HG03025 (cell line): ENCODE data around the gene ABI1.
A peak's percentile ranks its signal among the peaks of the same experiment; 100 is the strongest.

ENCODE experiments used
- ATAC-seq: cut with Tn5 transposase; IDR thresholded peaks from one replicate; pipeline ENCODE4 v1.9.1; 2021; ENCODE audit warnings: mild to moderate bottlenecking, moderate library complexity; ENCODE audit not compliant: unreplicated experiment, low FRiP score

ABI1 gene

DNA sequence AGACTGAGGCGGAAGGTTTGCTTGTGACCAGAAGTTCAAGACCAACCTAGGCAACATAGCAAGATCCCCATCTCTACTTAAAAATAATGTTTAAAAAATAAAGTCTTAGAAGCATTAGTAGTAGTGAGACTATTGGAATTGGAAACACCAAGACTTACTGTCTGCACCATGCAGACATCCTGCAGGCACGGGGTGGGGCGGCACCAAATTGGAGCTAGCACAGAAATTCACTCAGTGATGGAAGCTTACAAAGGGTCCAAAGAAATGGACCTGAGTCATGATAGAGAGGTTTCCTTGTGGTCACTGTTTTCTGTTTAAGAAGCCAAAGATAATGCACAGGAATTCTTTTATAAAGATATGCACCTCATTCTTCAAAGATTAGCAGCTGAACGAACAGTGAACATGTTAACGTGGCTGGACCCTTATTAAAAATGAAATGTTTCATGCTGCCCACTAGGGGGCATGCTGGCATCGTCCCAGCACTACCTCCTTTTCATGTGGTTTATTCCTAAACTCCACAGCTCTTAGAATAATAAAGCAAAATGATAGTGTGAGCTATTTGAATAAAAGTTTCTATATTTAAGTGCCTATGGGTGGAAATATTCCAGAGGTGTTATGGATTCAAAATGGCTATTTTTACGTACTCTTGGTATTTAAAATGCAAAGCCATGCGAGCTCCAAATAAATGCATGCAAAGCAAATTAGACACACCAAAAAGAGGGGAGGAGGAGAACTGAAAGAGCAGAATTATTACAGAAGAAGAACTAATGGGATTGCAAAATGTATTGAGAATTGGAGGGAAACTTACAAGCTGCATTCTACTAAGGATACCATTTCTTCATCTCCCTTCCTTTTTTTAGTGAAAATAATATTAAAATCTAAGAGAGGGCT lies 134.7 kb downstream of the ABI1 start:
- ATAC-seq = no peak

DNA sequence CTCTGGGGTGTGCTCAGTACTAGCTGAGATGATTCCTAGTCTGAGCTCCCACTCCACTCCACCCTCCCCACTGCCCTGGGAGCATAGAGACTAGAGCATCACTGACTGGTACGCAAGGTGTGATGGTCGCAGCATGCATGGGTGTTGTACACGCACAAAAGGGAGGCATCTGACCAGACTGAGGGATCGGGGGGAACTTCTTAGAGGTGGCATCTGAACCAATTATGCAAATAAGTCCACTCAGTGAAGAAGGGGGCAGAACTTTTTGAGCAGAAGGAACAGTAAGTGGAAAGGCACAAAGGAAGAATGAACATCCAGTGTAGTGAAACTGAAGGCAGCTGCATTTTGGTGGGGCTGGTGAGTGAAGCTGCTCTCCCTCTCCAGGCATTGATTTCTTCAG lies 137.7 kb downstream of the ABI1 start:
- no peak for ATAC-seq

DNA sequence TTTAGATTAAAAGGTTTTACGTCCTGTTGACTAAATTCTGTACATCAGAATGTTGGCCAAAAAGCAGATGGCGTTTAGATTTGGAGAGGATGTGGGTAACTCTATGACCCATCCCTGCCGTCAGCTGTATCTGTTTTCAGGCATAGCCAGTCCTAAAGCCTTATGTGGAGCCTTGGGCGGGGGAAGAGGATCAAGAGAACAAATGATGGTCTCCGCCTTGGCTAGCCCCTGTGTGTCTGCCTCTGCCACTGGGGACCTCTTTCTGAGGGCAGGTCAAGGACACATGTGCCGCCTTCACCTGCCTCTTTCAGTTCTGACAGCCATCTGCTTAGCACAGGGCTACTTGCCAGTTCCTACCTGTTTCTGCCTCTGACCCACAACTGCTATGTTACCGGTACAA lies 139.2 kb downstream of the ABI1 start:
- no peak for ATAC-seq

DNA sequence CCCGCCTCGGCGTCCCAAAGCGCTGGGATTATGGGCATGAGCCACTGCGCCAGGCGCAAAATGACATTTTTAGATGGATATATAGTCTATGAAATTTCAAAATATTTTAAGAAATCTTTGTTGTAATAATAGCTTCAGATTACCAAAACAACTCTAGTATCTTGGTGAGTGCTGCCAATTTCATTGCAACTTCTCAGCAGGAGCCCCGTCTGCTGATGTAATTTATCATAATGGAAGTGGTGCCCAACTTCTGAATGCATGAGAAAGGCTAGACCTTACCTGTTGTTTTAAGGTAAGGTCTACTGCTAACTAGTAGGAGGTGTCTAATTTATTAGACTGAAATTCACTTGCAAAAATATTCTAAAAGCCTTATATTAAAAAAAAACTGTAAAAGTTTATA lies 143.3 kb downstream of the ABI1 start:
- ATAC-seq = no peak

DNA sequence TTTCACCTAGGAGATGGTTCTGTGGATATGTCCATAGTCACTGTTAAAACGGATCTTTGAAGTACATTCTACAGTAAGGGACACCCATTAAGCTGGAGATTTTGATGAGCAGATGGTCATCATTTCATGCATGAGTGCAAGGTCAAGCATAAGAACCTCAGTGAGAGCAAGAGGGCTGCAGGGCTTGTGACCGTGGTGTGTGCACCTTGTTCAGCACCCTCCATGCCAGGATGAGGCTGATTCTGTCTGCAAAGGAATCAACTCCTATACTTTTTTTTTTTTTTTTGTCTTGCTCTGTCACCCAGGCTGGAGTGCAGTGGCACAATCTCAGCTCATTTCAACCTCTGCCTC lies 145.6 kb downstream of the ABI1 start:
- ATAC-seq = no peak

DNA sequence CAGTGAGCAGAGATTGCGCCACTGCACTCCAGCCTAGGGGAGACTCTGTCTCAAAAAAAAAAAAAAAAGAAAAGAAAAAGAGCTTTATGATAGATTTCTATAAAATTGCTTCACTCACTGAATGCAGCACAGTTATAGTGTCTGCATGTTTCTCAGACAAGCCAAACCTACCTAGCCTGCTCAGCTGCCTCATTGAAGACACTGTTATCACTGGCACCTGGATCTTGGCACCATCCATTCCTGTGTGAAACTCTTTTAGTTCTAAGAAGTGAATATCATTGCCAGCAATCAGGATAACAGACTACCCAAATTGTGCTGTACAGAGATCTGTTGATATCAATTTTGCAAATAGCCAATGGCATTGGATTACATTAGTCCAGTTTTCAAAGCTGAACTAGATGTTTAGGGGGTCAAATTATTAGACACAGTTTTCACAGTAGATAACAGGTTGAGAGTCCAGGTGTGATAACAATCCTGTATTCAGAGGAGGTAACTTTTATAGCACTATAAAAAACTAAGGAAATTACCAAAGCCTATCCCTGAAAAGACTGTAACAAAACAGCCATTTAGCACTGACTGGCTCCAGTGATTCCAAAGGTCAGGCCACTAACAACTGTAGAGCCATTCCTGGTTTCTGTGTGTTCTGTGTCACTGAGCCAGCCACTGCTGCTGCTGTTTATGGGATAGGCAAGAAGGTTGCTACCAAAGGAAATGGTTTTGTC lies 146.2 kb downstream of the ABI1 start:
- ATAC-seq = no peak

DNA sequence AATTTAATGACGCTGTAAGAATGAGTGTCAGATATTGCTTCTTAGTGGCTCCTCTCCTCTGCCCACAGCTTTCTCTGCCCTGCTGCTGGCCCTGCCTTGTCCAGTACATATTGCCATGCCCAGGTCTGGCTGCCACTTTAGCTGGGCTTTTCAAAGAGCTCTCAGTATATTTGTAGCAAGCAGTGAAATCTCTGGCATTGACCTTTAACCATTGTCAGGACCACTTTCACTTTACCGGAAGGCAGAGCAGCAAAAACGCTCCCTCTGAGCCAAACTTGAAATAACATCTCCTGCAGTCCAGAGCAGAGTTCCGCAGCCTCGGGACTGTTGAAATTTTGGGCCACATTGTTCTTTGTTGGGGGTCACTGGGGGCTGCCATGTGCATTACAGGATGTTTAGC lies 149.4 kb downstream of the ABI1 start:
- ATAC-seq = no peak

DNA sequence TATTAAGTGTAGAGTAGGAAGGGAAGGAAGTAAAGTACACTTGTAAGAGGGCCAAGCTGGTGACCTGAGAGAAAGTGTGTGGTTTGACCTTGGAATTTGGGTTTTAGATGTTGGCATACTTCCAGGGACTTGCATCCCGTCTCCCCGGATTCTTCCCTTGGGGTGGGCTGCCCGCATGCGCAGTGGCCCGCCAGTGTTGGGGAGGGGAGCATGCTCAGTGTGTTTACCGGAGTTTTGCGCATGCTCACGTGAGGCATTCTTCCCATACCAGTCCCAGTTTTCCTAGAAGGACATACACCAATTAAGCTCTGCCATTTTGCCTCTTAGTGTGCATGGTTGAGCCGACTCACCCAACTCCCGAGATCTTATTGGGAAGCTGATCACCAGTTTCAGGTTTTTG lies 153.8 kb downstream of the ABI1 start:
- ATAC-seq = no peak

DNA sequence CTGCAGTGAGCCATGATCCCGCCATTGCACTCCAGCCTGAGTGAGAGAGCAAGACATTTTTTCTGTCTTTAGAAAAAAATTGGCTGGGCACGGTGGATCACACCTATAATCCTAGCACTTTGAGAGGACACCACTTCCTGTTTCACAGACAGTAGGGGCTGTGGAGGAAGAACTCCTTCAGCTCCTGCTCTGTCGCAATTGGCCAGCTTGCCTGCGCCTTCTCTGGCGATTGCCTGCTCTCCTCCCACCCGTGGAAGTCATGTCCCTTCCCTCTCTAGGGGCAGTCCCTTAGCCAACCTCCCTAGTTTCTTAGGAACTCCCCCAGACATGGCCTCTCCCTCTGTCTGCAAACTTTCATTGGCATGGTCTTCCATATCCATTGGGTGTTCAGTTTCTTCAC lies 154.6 kb downstream of the ABI1 start:
- ATAC-seq = no peak

DNA sequence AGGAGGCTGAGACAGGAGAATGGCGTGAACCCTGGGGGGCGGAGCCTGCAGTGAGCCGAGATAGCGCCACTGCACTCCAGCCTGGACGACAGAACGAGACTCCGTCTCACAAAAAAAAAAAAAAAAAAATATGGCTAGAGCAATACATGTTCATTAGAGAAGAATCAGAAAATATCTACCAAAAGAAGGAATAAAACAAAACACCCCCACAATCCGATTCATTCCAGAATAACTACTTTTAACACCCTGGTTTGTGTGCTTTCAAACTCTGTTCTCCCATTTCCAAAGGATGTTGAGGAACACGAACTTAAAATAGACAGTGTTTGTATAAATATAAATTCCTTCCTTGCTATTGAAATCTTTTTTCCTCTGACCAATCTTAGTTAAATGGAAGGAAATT lies 156.8 kb downstream of the ABI1 start:
- ATAC-seq = no peak

DNA sequence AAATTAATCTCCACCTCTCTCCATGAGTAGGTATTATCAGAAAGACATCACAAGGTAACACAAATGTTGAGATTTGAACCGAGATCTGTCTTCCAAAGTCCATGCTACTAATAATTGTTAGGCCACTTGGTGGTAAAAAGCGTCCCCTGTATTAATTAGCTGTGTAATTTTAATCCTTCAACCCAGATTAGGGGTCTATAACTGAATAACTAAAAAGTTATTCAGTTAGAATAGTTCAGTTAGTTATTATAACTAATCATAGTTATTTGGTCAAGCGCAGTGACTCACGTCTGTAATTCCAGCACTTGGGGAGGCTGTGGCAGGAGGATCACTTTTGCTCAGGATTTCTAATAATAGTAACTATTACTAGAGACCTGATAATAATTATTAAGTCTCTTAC lies 157.7 kb downstream of the ABI1 start:
- ATAC-seq = no peak

DNA sequence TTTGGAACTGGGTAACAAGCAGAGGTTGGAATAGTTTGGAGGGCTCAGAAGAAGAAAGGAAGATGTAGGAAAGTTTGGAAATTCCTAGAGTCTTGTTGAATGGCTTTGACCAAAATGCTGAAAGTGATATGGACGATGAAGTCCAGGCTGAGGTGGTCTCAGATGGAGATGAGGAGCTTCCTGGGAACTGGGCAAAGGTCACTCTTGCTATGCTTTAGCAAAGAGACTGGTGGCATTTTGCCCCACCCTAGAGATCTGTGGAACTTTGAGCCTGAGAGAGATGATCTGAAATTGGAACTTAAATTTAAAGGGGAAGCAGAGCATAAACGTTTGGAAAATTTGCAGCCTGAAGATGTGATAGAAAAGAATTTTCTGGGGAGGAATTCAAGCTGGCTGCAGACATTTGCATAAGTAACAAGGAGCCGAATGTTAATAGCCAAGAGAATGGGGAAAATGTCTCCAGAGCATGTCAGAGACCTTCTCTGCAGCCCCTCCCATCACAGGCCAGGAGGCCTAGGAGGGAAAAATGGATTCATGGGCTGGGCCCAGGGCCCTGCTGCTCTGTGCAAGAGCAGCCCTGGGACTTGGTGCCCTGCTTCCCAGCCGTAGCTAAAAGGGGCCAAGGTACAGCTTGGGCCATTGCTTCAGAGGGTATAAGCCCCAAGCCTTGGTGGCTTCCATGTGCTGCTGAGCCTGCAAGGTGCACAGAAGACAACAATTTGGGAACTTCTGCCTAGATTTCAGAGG lies 159.7 kb downstream of the ABI1 start:
- ATAC-seq = no peak

DNA sequence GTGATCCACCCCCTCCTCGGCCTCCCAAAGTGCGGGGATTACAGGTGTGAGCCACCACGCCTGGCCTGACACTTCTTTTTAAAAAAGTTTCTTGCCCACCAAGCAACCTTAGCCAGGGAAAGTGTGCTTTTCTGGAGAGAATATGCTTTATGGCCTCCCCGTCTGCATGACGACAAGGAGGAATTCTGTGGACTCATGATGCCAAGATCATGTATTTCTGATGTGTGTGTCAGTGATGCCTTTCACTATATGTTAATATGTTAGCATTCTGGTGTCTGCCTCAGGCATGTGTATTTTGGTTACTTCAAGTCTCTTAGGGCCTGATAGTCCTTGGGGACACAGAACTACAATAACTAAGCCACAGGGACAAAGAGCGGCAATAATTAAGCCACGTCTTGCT lies 161.1 kb downstream of the ABI1 start:
- ATAC-seq = no peak

DNA sequence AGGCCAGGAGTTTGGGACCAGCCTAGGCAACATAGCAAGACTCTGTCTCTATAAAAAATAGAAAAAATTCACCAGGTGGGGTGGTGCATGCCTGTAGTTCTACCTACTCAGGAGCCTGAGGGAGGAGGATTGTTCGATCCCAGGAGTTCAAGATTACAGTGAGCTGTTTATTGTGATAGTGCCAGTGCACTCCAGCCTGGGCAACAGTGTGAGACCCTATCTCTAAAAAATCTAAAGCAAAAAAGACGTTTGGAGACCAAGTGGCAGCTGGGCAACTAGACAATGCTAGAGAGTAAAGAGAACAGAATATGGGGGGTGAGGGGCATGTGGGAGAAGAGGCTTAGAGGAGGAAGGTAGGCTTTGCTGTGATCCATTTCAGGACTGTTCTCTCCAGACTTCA lies 161.8 kb downstream of the ABI1 start:
- no peak for ATAC-seq

DNA sequence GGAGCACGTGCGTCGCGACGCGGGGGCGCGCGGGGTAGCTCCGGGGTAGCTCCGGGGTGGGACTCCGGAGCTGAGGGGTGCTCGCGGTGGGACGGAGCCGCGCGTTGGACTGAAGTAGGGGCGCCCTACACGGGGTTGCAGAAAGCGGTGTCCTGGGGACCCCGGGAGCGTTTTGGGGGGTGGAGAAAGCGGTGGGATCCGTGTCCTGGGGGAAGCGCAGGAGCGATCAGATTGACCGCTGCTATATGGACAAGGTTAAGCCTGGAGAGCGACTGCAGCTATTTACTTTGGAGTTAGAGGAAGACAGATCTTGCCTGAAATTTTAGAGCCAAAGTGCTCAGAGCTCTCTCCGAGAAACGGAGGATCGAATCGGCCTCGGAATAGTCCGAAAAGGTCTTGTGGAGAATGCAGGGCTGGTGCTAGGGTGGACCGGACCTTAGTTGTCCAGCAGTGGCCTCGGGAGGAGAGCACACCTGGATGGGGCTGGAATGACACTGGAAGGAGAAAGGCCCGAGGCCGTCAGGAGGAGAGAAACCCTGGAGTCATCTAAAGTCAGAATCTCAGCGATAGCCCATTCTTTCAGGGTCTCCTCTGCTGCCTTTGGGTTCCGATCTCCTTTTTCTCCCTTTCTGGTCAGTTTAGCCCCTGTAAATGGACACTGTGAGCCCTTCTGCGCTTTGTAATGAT lies 162.7 kb downstream of the ABI1 start:
- no peak for ATAC-seq

DNA sequence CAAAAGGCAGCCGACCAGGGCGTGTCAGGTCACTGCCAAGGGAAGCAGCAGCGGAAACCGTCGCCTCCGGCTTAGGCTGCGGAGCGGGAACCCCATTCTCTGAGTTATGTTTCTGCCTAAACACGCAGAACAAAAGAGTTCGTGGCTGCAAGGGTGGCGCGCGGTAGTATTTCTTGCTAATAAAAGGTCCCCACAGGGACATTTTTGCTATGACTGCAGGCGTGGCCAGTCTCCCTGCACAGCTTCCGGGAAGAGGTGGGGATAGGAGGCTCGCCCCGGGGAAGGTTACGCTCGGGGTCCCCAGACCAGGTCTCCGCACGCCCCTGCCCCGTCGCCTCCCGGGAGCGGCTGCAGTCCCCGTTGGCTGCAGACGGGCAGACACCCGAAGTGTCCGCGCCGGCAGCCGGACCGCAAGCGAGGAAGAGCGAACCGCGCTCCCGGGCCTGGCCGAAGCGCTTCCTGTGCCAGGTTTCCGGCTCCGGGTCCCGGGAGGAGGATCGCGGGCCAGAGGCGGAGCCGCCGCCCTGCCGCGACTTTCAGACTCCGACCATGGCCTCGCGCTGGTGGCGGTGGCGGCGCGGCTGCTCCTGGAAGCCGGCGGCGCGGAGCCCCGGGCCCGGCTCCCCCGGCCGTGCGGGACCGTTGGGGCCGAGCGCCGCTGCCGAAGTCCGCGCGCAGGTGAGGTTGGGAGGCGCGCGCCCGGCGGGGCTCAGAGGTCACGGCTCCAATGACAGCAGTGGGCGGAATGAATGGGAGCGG lies 163.4 kb downstream of the ABI1 start, which contains the start of gene PDSS1:
TSS of gene PDSS1 (plus strand) at position 539 of the 759 bp plus-strand sequence. CDS start at position 550, 11 bp downstream.
- peak; percentile 84 for ATAC-seq

DNA sequence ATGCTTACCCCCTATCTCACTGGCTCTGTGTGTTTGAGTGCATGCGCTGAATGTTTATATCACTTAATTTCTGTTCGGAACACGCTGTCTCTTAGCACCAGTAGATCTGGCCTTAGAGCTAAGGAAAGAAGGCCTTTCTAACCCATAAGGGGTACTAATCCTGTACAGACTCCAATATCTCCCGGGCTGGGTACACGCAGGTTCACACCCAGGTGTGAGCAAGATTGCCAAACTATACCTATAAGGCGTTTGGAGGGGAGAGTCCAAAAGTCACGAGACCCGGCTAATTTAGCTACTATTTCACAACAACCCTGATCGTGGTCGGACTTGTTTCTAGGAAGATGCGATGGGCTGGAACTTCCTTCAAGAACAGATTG lies 164.0 kb downstream of the ABI1 start:
- ATAC-seq = peak; percentile 2
